HG03135 (cell line): ENCODE data around the gene MACC1.

Source experiments
- ATAC-seq: cut with Tn5 transposase; IDR thresholded peaks from one replicate; pipeline ENCODE4 v1.9.1; 2021; ENCODE audit warnings: mild to moderate bottlenecking, moderate library complexity; ENCODE audit not compliant: unreplicated experiment

Gene MACC1

DNA sequence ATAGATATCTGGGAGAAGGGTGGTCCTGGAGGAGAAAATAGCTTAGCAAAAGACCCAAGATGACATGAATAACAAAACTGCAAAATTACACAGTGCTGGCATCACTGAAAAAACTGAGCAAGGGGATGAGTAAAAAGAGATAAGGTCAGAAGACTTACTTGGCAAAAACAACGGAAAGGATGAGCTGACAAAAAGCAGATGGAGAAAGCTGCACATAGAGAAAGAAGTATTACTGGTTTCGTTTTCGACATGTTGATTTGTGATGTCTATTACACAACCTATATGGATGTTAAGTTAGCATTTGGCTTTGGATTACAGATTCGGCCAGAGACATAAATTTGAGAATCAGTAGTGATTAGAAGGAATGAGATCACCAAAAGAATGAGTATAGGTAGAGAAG is 132.1 kb downstream of the MACC1 start:
- ATAC-seq = no peak
